ENCODE measurements around the gene GSTM2.
"Not testable (repeated sequence)": the region's sequence is repeated elsewhere in the genome, so short reads cannot be mapped to it uniquely, and the experiment has no call there.

Gene GSTM2

DNA sequence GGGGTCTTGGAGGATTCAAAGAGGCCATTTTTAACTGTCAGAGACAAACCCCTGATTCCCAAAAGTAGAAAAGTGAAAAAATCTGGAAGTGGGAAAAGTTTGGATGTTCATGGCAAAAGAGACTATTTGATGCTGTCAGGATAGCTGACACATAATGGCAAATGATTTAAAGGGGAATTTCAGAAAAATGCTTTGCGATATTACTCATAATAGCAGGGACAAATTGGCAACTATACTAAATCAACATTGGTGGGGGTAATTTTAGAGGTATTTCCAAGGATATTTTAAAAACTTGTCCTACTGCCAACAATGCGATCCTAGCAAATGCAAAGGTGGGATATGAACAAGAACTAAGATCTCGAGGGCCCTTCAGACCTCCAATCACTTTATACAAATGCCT is 17.2 kb upstream of the GSTM2 start:
- no peak for DNase-seq

DNA sequence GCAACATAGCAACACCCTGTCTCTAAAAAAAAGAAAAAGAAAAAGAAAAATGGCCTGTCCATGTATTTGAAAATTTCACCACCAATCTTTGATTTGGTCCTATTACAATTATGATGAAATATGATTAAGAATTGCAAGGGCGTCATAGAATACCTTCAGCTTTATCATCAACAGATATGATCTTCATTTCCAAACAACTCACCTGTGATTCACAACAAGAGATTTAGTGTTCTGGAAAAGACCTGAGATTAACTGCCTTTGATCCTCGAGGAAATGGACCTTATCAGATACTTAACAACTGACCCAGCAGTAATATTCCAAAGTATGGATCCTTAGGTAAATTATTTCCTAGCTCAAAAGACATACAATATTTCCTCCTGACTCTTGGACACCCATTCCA is 15.5 kb upstream of the GSTM2 start:
- no peak for DNase-seq

GRCh38 chr1:109653306-109653705 is 14.6 kb upstream of the GSTM2 start:
- DNase-seq: no peak

GRCh38 chr1:109654519-109654918 is 13.3 kb upstream of the GSTM2 start:
- no peak for DNase-seq

DNA sequence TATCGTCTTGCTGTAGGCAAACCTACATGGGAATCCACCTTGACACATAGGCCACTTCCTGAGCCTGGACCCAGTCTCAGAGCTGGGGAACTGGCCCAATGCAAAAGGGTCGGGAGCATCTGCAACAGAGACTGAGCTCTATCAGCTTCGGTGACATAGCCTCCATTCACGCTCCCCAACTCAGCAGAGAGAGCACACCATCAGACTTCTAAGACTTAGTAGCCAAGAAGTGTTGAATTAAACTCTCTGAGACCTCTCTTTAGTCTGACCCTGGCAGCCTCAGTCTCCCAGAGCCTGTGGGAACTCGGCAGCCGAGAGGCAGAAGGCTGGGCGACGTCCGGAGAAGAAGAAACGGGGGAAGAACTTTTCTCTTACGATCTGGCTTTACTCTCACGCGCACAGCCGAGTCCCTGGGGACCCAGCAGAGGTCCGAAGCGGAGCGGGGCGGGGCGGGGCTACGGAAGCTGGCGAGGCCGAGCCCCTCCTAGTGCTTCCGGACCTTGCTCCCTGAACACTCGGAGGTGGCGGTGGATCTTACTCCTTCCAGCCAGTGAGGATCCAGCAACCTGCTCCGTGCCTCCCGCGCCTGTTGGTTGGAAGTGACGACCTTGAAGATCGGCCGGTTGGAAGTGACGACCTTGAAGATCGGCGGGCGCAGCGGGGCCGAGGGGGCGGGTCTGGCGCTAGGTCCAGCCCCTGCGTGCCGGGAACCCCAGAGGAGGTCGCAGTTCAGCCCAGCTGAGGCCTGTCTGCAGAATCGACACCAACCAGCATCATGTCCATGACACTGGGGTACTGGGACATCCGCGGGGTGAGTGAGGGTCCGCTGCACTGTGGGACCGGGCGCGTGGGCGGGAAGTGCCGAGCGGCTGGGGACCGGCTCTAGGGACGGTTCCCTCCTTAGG is 12.0 kb upstream of the GSTM2 start, which contains the start of gene GSTM4:
TSS of gene GSTM4 (plus strand) at position 485 of the 905 bp plus-strand sequence. CDS start at position 776, 291 bp downstream.
- peak; percentile 79 for DNase-seq

- no peak for DNase-seq
Observed at GRCh38 chr1:109657395-109657794, 10.5 kb upstream of the GSTM2 start.

GRCh38 chr1:109657970-109658369 is 9.9 kb upstream of the GSTM2 start:
- DNase-seq: no peak

- DNase-seq: no peak
Observed at GRCh38 chr1:109658533-109659042, 9.3 kb upstream of the GSTM2 start.

DNA sequence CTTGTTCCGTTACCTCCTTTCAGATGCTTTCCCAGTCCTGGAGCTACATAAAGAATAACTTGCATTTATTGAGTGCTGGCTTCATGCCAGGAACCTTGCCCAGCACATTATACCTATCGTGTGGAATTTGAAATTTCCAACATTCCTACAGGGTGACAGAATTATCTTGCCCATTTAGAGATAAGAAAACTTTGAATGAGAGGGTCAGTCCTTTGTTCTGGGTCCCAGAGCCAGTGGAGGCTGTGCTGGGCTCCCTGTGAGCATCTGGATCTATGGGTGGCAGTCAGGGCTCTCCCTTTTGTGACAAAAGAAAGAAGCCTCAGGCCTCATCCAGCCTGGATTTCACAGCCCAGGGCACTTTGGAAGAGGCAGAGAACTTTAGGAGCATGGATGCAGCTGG is 8.7 kb upstream of the GSTM2 start:
- DNase-seq: no peak

DNA sequence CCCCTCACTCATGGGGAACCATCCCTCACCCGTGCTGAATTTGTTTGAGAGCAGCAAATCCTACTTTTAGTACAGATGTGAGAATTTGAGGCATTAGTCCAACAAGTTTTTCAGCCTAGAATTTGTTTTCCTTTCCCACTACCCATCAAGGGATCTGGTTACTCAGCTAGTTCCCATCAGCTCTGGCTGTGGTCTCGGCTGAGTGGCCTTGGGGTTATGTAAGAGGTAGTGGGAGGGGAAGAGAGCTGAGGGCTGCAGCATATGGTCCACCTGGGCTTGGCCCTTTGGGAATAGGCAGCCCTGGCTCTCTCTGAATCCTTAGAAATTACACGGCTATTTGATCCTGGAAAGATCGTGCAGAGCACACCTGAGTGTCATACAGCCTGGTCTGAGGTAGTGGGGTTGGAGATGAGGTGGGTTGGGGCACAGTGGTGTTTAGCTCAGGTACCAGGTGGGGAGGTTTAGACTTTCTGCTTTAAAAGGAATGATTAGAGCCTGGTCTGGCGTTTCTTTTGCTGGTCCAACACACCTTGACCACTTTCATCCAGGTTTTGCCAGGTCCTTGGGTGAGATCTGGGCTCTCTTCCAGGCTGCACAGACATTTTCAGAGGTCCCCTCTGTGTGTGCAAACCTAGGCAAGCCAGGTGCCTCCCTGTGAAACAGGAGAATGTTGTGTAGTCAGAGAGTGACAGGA is 7.7 kb upstream of the GSTM2 start:
- DNase-seq: no peak

- not testable (repeated sequence) for DNase-seq
Observed at GRCh38 chr1:109660691-109661026, 7.2 kb upstream of the GSTM2 start.

DNA sequence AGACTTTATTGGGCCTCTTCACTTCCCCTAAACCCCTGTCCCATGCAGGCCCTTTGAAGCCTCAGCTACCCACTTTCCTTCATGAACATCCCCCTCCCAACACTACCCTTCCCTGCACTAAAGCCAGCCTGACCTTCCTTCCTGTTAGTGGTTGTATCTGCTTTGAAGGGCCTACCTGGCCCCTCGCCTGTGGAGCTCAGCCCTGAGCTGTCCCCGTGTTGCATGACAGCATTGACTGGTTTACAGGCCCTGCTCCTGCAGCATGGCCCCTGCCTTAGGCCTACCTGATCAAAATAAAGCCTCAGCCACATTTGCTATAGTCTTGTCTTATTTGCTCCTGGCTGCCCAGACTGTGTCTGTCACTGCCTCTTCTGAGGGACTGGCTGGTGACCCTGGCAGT is 6.5 kb upstream of the GSTM2 start:
- no peak for DNase-seq

DNA sequence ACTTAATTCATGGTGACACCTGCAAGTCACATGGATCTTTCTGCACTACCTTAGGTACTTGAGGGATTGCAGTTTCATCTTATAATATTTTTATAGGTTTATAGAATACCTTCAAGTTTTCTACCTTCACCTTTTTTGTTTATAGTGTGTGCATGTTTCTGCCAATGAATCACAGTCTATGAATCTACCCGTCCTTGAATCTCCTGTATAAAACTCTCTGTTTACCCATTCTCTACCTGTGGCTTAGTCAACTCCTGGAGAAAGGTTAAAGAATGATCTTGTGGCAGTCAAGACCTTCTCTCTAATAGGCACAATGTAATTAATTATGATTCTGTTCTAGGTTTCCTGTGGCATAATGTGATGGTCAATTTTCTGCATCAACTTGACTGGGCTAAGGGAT is 3.2 kb upstream of the GSTM2 start:
- DNase-seq: no peak

- DNase-seq: no peak
Observed at GRCh38 chr1:109668123-109668775, 392 bp downstream of the GSTM2 start.

GRCh38 chr1:109669246-109669948 is 1.5 kb downstream of the GSTM2 start:
- no peak for DNase-seq

- DNase-seq: not testable (repeated sequence)
Observed at GRCh38 chr1:109669949-109670302, 2.1 kb downstream of the GSTM2 start.

DNA sequence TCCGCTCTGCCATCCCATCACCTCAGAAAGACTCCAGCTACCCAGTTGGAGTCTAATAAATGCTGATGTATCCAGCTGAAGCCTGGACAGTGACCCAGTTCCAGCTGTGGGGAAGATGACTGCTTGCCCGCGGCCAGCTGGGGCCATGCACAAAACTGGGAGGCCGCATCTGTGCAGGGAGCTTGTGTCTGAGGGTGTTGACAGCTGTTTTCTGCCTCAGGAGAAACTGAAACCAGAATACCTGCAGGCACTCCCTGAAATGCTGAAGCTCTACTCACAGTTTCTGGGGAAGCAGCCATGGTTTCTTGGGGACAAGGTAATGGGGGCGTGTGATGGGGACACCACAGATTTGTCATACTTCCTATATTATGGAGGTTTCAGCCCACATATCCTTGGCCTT is 3.2 kb downstream of the GSTM2 start:
- no peak for DNase-seq

DNA sequence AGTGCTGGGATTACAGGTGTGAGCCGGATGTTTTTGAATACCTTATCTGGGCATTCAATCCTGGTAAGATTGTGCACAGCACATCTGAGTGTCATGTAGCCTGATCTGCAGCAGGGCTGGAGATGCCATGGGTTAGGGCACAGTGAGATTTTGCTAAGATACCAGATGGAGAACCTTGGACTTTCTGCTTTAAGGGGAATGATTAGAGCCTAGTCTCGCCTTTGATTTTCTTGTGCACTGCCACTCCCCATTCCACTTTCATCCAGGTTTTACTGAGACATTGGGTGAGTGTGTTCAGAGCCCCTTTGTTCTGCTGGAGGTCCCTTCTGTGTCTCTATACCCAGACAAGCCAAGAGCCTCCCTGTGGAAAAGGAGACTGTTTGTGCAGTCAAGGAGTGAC is 6.0 kb downstream of the GSTM2 start:
- DNase-seq: not testable (repeated sequence)

DNA sequence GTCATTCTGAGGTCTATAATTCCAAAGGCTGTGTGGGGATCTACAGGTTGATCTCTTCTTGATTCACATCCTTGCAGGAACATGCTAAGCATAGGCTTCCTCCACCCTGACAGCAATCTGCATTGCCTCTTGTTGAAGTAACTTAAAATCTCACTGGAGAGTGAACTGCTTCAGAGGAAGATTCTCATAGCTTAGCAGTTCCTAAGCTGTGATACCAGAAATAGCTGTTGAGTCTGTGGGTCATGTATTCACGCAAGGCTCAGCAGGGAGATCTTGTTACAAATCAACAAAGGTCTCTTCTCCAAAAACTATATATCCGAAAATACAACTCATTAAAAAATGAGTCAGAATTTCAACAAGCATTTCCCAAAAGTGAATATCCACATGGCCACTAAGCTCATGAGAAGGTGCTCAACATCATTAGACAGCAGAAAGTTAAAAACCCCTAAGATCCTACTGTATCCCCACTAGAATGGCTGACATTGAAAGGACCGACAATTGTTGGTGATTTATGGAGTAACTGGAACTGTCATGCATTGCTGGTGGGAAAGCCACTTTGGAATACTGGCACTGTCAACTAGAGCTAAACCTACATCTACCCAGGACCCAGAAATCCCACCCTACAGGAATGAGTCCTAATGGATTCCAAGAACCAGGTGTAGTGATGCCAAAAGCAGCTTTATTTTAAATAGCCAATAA is 9.0 kb downstream of the GSTM2 start:
- DNase-seq: not testable (repeated sequence)

DNA sequence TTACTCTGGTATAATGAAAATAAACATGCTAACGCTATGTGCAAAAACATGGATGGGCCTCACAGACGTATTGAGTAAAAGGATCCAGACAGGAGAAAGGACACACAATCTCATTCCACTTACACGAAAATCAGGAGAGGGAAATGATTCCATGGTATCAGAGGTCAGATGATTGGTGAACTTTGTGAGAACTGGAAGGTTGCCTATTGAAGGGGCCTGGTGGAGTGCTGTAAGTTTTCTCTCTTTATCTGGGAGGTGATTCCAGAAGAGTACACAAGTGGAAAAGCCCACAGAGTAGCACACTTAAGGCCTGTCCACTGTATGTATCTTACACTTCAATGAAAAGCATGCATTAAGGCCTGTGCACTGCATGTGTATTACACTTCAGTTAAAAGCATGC is 9.6 kb downstream of the GSTM2 start:
- no peak for DNase-seq

- not testable (repeated sequence) for DNase-seq
Observed at GRCh38 chr1:109678637-109679036, 10.8 kb downstream of the GSTM2 start.

- DNase-seq: not testable (repeated sequence)
Observed at GRCh38 chr1:109684777-109685176, 16.9 kb downstream of the GSTM2 start.

All from CD4-positive, alpha-beta T cell treated with Interleukin-6 for 4 hours (primary cell).